Measurements from ENCODE around the gene TAF1C. TPM values are rescaled to one million over a fixed set of nuclear protein-coding genes. Genes with fewer than 3 reads are reported as not detected.

Gene TAF1C
- total and polyA plus RNA-seq, 2 of the 4 experiments (the other 2 are of a cell fraction), result 7.3 to 35.5 TPM

- Histone ChIP-seq H2AFZ (replicated peaks; ENCODE audit: low read length, poor library complexity) (no peak overlapping the region), H3K27ac (ENCODE audit: insufficient read depth, low read length) (no peak overlapping the region), H2BK20ac (ENCODE audit: low read depth, low read length) (peak overlapping the region; percentile 38; the same call in 1 of the 2 replicates), H3K9me1 (ENCODE audit: insufficient read depth, low read length) (peaks cover 6% of the 10 kb centered on the region; the same call in 1 of the 2 replicates), H2BK5ac (ENCODE audit: low read depth, low read length, poor library complexity, severe bottlenecking) (no peak overlapping the region), H2BK120ac (ENCODE audit: low read depth, low read length) (no peak overlapping the region), H4K20me1 (ENCODE audit: insufficient read depth, low read length) (no peaks in the 10 kb centered on the region), H3K18ac (ENCODE audit: low read depth, low read length) (no peak overlapping the region), H4K8ac (ENCODE audit: low read depth in 2 of 2, low read length in 2 of 2) (no peak overlapping the region), H3K14ac (replicated peaks; ENCODE audit: low read depth, low read length) (no peak overlapping the region), H2AK9ac (replicated peaks; ENCODE audit: low read depth, low read length, poor library complexity) (no peak overlapping the region), H4K5ac (ENCODE audit: low read depth, low read length) (no peak overlapping the region), H3K79me1 (ENCODE audit: low read depth in 1 of 2, low read length in 2 of 2) (no peaks in the 10 kb centered on the region), H3K27me3 (ENCODE audit: control insufficient read depth, insufficient read depth, low read length) (peaks cover 10% of the 10 kb centered on the region), H3K36me3 (ENCODE audit: control insufficient read depth, insufficient read depth, low read length) (no peaks in the 10 kb centered on the region), H3K23ac (ENCODE audit: low read depth, low read length) (no peak overlapping the region), H2BK15ac (ENCODE audit: low read depth, low read length) (no peak overlapping the region), H3K4me1 (ENCODE audit: control insufficient read depth, insufficient read depth, low read length) (peaks cover 9% of the 10 kb centered on the region), H4K91ac (ENCODE audit: insufficient read depth, low read depth, low read length) (no peak overlapping the region), H2AK5ac (ENCODE audit: low read depth, low read length) (0 out of 2 replicates have a peak overlapping the region, but pooled peaks have one; percentile 25), H3K9me3 (ENCODE audit: control insufficient read depth, insufficient read depth, low read length) (no peaks in the 10 kb centered on the region), H3K56ac (ENCODE audit: extremely low read depth, insufficient read depth, low read length) (no peak overlapping the region), H3K4me2 (ENCODE audit: low read depth, low read length) (no peak overlapping the region), H3K4me3 (ENCODE audit: insufficient read depth, low read depth, low read length) (no peak overlapping the region), H3K9ac (ENCODE audit: low read depth, low read length) (no peak overlapping the region), H3K4ac (ENCODE audit: low read depth, low read length) (no peak overlapping the region; the same call in 1 of the 2 replicates)
- no peak for ATAC-seq (ENCODE audit: low read depth)
- TF ChIP-seq RAD21 (IDR thresholded peaks at IDR 0.05; ENCODE audit: low read length) (no peak), CEBPB (IDR thresholded peaks at IDR 0.05; ENCODE audit: low read depth, low read length) (no peak), SMC3 (IDR thresholded peaks at IDR 0.05; ENCODE audit: low read depth, low read length) (no peak)
- ChIA-PET POLR2A (ENCODE audit: unreplicated experiment) (no interaction called here), CTCF (interaction anchor here (0.6 to 0.7 kb wide), 2 partner anchors 49 to 54 kb away, joined by 3 read pairs; no protein-coding TSS in a partner anchor)
- no TSS peak for BruUV-seq (replicated peaks)
- DNase-seq, result no peak
- in situ Hi-C loops (cut with MboI; ENCODE audit: low sequenced_read_pairs), result no loop called here
- intact Hi-C loops (cut with micrococcal nuclease), result no loop called here
- dilution Hi-C loops (cut with HindIII; ENCODE audit: low sequenced_read_pairs, unreplicated experiment), result no loop called here
- WGBS, 2 experiments (ENCODE audit: extremely low coverage in 2 of 2, insufficient read length in 1 of 2), result 80% methylated on average over 5 of the region's 11 CpGs; no CpG with 5 or more reads in 1 of the 2 experiments
Measured at GRCh38 chr16:84229471-84229870, 42.6 kb upstream of the TAF1C start.
